K562 (cell line): ENCODE measurements around the gene L3MBTL1. TPM values are rescaled to one million over a fixed set of nuclear protein-coding genes. Genes with fewer than 3 reads are reported as not detected.
A peak's percentile ranks its signal among the peaks of the same experiment; 100 is the strongest.

ENCODE experiments used
- ATAC-seq: fragments of 200-7000 bp; cut with Tn5 transposase; 3 replicates; pipeline ENCODE4 v1.9.1; 2020; ENCODE audit warnings: moderate library complexity
- BruUV-seq: library from RNA; stranded (reverse); fragments of 400-500 nt; replicated peaks from 2 replicates; lab custom pipeline; 2021; lab: Mats Ljungman, UMichigan
- CTCF ChIA-PET: fragments of 300-600 bp; formaldehyde crosslinking; extraction: SDS; loops from one replicate; lab custom pipeline; 2021; ENCODE audit warnings: low intra/inter-chr PET ratio; lab: Yijun Ruan, JAX
- POLR2A ChIA-PET: fragments of 300-600, 350-650 bp; sonication (Branson Sonifier 250); formaldehyde crosslinking; extraction: SDS; loops from one replicate; lab custom pipeline; 2021; ENCODE audit warnings: antibody characterized with exemption, inconsistent platforms; lab: Yijun Ruan, JAX
- DNase-seq, 4 experiments: peaks; one replicate each; pipeline versions ENCODE4 v3.0.0 to v3.0.0-alpha.2; 2011 to 2018; ENCODE audit warnings: low spot score in 3 of 4, mixed read lengths in 3 of 4; ENCODE audit errors: extremely low read depth in 1 of 4
- FAIRE-seq: peaks from 2 replicates; lab custom pipeline; 2011; peaks lifted over from hg19 to GRCh38; lab: Jason Lieb, UNC
- H2AFZ ChIP-seq: 2 replicates; pipeline ENCODE4 v1.6.0; 2011; ENCODE audit warnings: low read depth, low read length, control low read depth, inconsistent platforms
- H3K27ac ChIP-seq: fragments of 200-600 bp; 3 replicates; pipeline ENCODE4 v1.8.0; 2011; ENCODE audit warnings: low read depth, mild to moderate bottlenecking, control low read depth, inconsistent platforms, low read length, moderate library complexity, mixed read lengths; ENCODE audit errors: extremely low read depth
- H3K27me3 ChIP-seq, 2 experiments: fragments of 300-600 bp in 1 of 2; 2 replicates in 1 of 2; 3 replicates in 1 of 2; pipeline versions ENCODE4 v1.6.0 to v1.8.0; 2011; ENCODE audit warnings: inconsistent platforms in 2 of 2, low read length in 2 of 2, mild to moderate bottlenecking in 1 of 2, mixed read lengths in 1 of 2, moderate library complexity in 1 of 2; ENCODE audit not compliant: control insufficient read depth in 2 of 2, insufficient read depth in 2 of 2
- H3K36me3 ChIP-seq: fragments of 300-600 bp; 3 replicates; pipeline ENCODE4 v1.8.0; 2011; ENCODE audit warnings: mild to moderate bottlenecking, low read length, inconsistent platforms; ENCODE audit not compliant: control insufficient read depth, insufficient read depth
- H3K4me1 ChIP-seq, 2 experiments: fragments of 200-600 bp in 1 of 2; replicated peaks in 1 of 2; 2 replicates in 1 of 2; 3 replicates in 1 of 2; pipeline versions ENCODE4 v1.5.1 to v1.8.0; 2011; ENCODE audit warnings: inconsistent platforms in 2 of 2, low read length in 2 of 2, mild to moderate bottlenecking in 1 of 2, mixed read lengths in 1 of 2, moderate library complexity in 1 of 2; ENCODE audit not compliant: control insufficient read depth in 2 of 2, insufficient read depth in 2 of 2
- H3K4me2 ChIP-seq: 2 replicates; pipeline ENCODE4 v1.6.1; 2011; ENCODE audit warnings: low read length, control low read depth, inconsistent platforms, mixed read lengths; ENCODE audit not compliant: insufficient read depth
- H3K4me3 ChIP-seq: fragments of 200-600 bp; sonication (generic), shearing (Covaris generic); 2 replicates; pipeline ENCODE4 v1.5.1; 2016; ENCODE audit warnings: control low read depth, inconsistent platforms
- H3K79me2 ChIP-seq: fragments of 200-600 bp; 3 replicates; pipeline ENCODE4 v1.8.0; 2011; ENCODE audit warnings: low read length, inconsistent platforms; ENCODE audit not compliant: control insufficient read depth, insufficient read depth
- H3K9ac ChIP-seq, 2 experiments: 2 replicates each; pipeline versions ENCODE4 v1.6.0 to v1.6.1; 2011; ENCODE audit warnings: low read depth in 2 of 2, low read length in 2 of 2, control low read depth in 1 of 2, inconsistent platforms in 1 of 2, mild to moderate bottlenecking in 1 of 2, mixed read lengths in 1 of 2; ENCODE audit not compliant: insufficient read depth in 1 of 2
- H3K9me1 ChIP-seq: one replicate; pipeline ENCODE4 v1.6.0; 2011; ENCODE audit warnings: inconsistent platforms, mild to moderate bottlenecking, low read length, moderate library complexity; ENCODE audit not compliant: control insufficient read depth, insufficient read depth
- H3K9me3 ChIP-seq: replicated peaks from 2 replicates; pipeline ENCODE4 v1.5.1; 2011; ENCODE audit warnings: low read depth, low read length, inconsistent platforms; ENCODE audit not compliant: control insufficient read depth, insufficient read depth
- H4K20me1 ChIP-seq: replicated peaks from 2 replicates; pipeline ENCODE4 v1.6.1; 2011; ENCODE audit warnings: low read length, inconsistent platforms, mixed read lengths; ENCODE audit not compliant: control insufficient read depth, insufficient read depth
- CTCF ChIP-seq, 3 experiments: IDR thresholded peaks in 2 of 3; conservative IDR thresholded peaks in 1 of 3; 2 replicates each; pipeline ENCODE4 v1.5.1; 2011 to 2012; ENCODE audit warnings: low read length in 3 of 3, mild to moderate bottlenecking in 3 of 3, control low read depth in 2 of 3, improper control_type of control experiment in 1 of 3, inconsistent platforms in 1 of 3, low read depth in 1 of 3, mixed read lengths in 1 of 3, moderate library complexity in 1 of 3; ENCODE audit not compliant: insufficient read depth in 2 of 3
- ZNF280B ChIP-seq: fragments of 250-450 bp; sonication (Bioruptor Pico); IDR thresholded peaks from 2 replicates; pipeline ENCODE4 v1.5.1; 2021; ENCODE audit warnings: mild to moderate bottlenecking
- whole genome bisulfite sequencing: fragments of 100-300 bp; shearing (Covaris generic); methylation state at CpG from one replicate; pipeline ENCODE4 v1.1.6; 2016; ENCODE audit warnings: low coverage, mixed read lengths; ENCODE audit not compliant: insufficient coverage; ENCODE audit errors: missing lambda C conversion rate; 5-methylcytosine and 5-hydroxymethylcytosine counted together
- in situ Hi-C: fragments of 300-500 bp; cut with MboI; formaldehyde crosslinking; loops from 4 replicates; pipeline ENCODE4 v1.15.0; 2018; ENCODE audit warnings: inconsistent platforms, mixed read lengths
- intact Hi-C: fragments of 100-400 bp; cut with micrococcal nuclease; formaldehyde crosslinking; loops from 2 replicates; pipeline ENCODE4 v1.14.2; 2022
- polyA plus RNA-seq, 8 experiments: library from polyadenylated mRNA; depleted of rRNA in 4 of 8; stranded (reverse) in 5 of 8; unstranded in 3 of 8; fragments of >200 nt; fragmentation: Nextera tagmentation in 2 of 8; fragmentation: Illumina TruSeq in 1 of 8; extraction: Ambion mirVana in 2 of 8; extraction: Trizol in 1 of 8; gene quantifications; 2 replicates each; pipeline versions ENCODE4 v1.2.1 to v1.2.3, GENCODE V29; 2011 to 2014; ENCODE audit warnings: inconsistent platforms in 1 of 8, missing spikeins in 1 of 8
- total RNA-seq, 7 experiments: library from RNA; depleted of rRNA in 6 of 7; stranded (reverse); fragments of >200 nt in 6 of 7; fragmentation: Illumina TruSeq in 2 of 7; extraction: Trizol in 2 of 7; gene quantifications; 2 replicates each; pipeline versions ENCODE4 v1.2.1 to v1.2.3, GENCODE V29; 2011 to 2021; ENCODE audit warnings: low replicate concordance in 1 of 7

Gene L3MBTL1
- total and polyA plus RNA-seq, 9 of the 15 experiments (the other 6 are each of a cell fraction or from before 2014, with no cell fraction given) = 0.77 to 10.0 (median 4.4) TPM

DNA sequence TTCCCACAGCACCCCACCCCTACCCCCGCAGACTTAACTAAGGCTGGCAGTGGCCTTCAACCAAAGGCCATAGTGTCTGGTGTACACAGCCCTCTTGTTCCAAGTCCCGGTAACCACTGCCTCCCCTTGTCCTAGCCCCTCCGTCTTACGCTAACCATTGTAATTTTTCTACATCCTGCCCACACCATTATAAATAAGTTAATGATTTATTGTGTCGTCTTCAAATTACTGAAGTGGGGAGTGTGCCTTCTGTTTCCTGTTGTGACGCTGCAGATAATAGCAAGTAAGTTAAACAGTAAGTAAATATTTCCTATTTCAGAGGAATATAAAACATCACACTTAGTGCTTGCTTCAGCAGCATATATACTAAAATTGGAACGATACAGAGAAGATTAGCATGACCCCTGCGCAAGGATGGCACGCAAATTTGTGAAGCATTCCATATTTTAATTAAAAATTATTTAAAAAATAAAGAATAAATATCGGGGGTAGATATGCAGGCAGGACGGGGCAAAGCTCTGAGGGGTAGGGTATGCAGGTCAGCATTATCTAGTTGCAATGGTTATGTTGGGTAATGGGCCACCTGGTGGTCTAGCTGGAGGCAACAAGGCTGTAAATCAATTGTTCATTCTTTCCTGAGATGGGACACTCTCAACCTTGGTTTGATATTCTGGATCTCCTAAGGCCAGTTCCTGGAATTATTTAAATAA, 34.7 kb upstream of the L3MBTL1 start:
- H3K27ac ChIP-seq = no peak overlapping the region
- no peaks in the 10 kb centered on the region for H4K20me1 ChIP-seq
- in situ Hi-C loops = no loop called here
- peaks cover 5 to 8% of the 10 kb centered on the region in 2 experiments; a peak in 4 of 5 replicates for H3K27me3 ChIP-seq
- DNase-seq (no peak), ATAC-seq (no peak), FAIRE-seq (no peak)
- intact Hi-C loops = no loop called here
- 63% methylated on average over 11 of the region's 11 CpGs for WGBS
- no peak overlapping the region for H3K9ac ChIP-seq
- no TSS peak for BruUV-seq
- no peak overlapping the region for H3K4me2 ChIP-seq
- no peak overlapping the region for H2AFZ ChIP-seq
- H3K9me1 ChIP-seq = no peaks in the 10 kb centered on the region
- H3K36me3 ChIP-seq = no peaks in the 10 kb centered on the region
- POLR2A ChIA-PET = interaction anchor here (1.0 to 1.3 kb wide), 2 partner anchors 9 to 12 kb away, joined by 3 to 4 read pairs; no protein-coding TSS in a partner anchor
- peaks cover 0 to 3% of the 10 kb centered on the region in 2 experiments; a peak in 2 of 5 replicates for H3K4me1 ChIP-seq
- no peak for TF ChIP-seq ZNF280B (CRISPR knock-in tag)
- TF ChIP-seq CTCF (IDR thresholded peaks at IDR 0.05 in 2 of 3, conservative IDR thresholded peaks at IDR 0.05 in 1 of 3; ENCODE audit: insufficient read depth in 2 of 3, low read depth in 1 of 3, low read length in 3 of 3) = 0 out of 6 replicates have a peak, but pooled peaks of 1 of the 3 experiments have one; percentile 13
- TF ChIP-seq, all 486 proteins: peak for 1
- Histone ChIP-seq H3K4me3 (no peak overlapping the region), H3K79me2 (no peaks in the 10 kb centered on the region), H3K9me3 (no peaks in the 10 kb centered on the region)
- CTCF ChIA-PET = no interaction called here
